GM20431 (cell line): ENCODE data around the gene AUTS2.

Experiments
- in situ Hi-C: fragments of 300-500 bp; cut with MseI, MboI; formaldehyde crosslinking; loops from one replicate; pipeline ENCODE4 v1.15.0; 2020; ENCODE audit warnings: low sequenced_read_pairs; ENCODE audit not compliant: unreplicated experiment

The AUTS2 gene

GRCh38 chr7:70545214-70545613, 946.9 kb downstream of the AUTS2 start:
- in situ Hi-C loops: no loop called here

- in situ Hi-C loops: no loop called here
Measured at GRCh38 chr7:70552141-70552540, 953.9 kb downstream of the AUTS2 start.

GRCh38 chr7:70553364-70553763, 955.1 kb downstream of the AUTS2 start:
- in situ Hi-C loops: no loop called here

- in situ Hi-C loops: no loop called here
Measured at GRCh38 chr7:70554646-70555045, 956.4 kb downstream of the AUTS2 start.

- in situ Hi-C loops: no loop called here
Measured at GRCh38 chr7:70556761-70557160, 958.5 kb downstream of the AUTS2 start.

- in situ Hi-C loops: no loop called here
Measured at GRCh38 chr7:70557338-70557737, 959.1 kb downstream of the AUTS2 start.

- in situ Hi-C loops: no loop called here
Measured at GRCh38 chr7:70559815-70560214, 961.5 kb downstream of the AUTS2 start.

GRCh38 chr7:70563960-70564359, 965.7 kb downstream of the AUTS2 start:
- in situ Hi-C loops: no loop called here

GRCh38 chr7:70565721-70566370, 967.6 kb downstream of the AUTS2 start:
- in situ Hi-C loops: no loop called here

- in situ Hi-C loops: no loop called here
Measured at GRCh38 chr7:70566671-70567070, 968.4 kb downstream of the AUTS2 start.

GRCh38 chr7:70568674-70569334, 970.5 kb downstream of the AUTS2 start:
- in situ Hi-C loops: no loop called here

- in situ Hi-C loops: no loop called here
Measured at GRCh38 chr7:70569335-70569819, 971.1 kb downstream of the AUTS2 start.

GRCh38 chr7:70570029-70570428, 971.8 kb downstream of the AUTS2 start:
- in situ Hi-C loops: no loop called here

GRCh38 chr7:70570961-70571360, 972.7 kb downstream of the AUTS2 start:
- in situ Hi-C loops: no loop called here

GRCh38 chr7:70571403-70571934, 973.2 kb downstream of the AUTS2 start:
- in situ Hi-C loops: no loop called here

- in situ Hi-C loops: no loop called here
Measured at GRCh38 chr7:70571961-70572360, 973.7 kb downstream of the AUTS2 start.

- in situ Hi-C loops: no loop called here
Measured at GRCh38 chr7:70572571-70572970, 974.3 kb downstream of the AUTS2 start.

GRCh38 chr7:70573071-70573661, 974.9 kb downstream of the AUTS2 start:
- in situ Hi-C loops: no loop called here

GRCh38 chr7:70573696-70574095, 975.4 kb downstream of the AUTS2 start:
- in situ Hi-C loops: no loop called here

- in situ Hi-C loops: no loop called here
Measured at GRCh38 chr7:70574314-70574834, 976.1 kb downstream of the AUTS2 start.
